Forelimb muscle (tissue), 1 donor: ENCODE measurements around the gene TMEM161A. TPM values are rescaled to one million over a fixed set of nuclear protein-coding genes. Genes with fewer than 3 reads are reported as not detected.
"Not testable (repeated sequence)": the region's sequence is repeated elsewhere in the genome, so short reads cannot be mapped to it uniquely, and the experiment has no call there.

ENCODE experiments used
- DNase-seq: peaks from one replicate; pipeline ENCODE4 v3.0.0-alpha.2; 2013; ENCODE audit warnings: low read depth
- polyA plus RNA-seq: library from polyadenylated mRNA; unstranded; fragments of 120-200 nt; gene quantifications from one replicate; pipeline ENCODE4 v1.2.1, GENCODE V29; 2013; ENCODE audit not compliant: insufficient read length

TMEM161A gene
- polyA plus RNA-seq, 1 donor, result 30.8 TPM

GRCh38 chr19:19122902-19123301 lies 15.4 kb downstream of the TMEM161A start:
- DNase-seq, result no peak

DNA sequence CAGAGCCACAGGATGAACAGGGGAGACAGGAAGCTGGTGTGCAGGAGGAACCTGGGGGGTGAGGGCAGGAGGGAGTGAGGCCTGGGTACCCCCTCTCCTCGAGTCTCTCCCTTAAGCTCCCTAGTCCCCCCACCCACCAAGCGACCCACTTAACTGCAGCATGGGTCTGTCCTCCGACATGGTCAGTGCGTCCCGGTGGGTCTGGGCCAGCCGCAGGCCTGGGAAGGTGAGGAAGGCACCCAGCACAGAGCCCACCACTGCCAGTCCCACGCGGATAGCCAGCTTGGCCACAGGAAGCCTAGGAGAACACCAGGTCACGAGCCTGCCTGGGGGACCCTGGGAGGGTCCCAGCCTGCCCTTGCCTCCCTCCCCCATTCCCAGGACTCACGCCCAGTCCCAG lies 16.9 kb downstream of the TMEM161A start:
- no peak for DNase-seq

DNA sequence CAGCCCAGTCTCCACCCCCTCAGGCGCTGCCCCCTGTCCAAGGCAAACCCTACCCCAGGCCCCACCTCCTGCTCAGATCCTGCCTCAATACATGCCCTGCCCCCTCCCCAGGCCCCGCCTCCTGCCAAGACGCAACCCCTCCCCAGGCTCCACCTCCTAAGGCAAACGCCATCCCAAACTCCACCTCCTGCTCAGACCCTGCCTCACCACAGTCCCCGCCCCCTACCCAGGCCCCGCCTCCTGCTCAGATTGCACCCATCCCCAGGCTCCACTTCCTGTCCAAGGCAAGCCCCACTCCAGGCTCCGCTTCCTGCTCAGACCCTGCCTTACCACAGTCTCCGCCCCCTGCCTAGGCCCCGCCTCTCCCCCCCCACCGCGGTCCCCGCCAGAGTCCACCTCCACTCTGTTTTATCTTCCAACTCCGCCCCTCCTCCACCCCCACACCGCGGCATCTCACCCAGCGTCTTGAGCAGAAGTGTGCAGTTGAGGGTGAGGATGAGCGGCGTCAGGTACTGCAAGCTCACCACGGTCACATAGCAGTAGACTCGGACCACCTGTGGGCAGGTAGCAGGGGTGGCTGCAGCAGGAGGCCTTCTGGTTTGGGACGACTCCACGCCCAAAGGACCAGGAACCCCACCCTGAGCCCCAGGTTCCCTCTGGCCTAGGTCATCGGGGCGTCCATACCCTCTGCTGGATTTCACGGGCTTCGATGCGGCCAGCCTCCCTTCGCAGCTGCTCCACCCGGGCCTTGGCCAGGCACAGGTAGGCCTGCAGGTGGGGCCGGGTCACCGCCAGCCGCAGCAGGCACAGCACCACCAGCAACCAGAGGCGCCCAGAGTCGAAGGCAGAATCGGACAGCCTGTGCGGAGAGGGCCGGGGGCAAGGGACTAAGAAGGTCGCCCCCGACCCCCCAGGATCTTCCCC lies 17.7 kb downstream of the TMEM161A start:
- no peak for DNase-seq

DNA sequence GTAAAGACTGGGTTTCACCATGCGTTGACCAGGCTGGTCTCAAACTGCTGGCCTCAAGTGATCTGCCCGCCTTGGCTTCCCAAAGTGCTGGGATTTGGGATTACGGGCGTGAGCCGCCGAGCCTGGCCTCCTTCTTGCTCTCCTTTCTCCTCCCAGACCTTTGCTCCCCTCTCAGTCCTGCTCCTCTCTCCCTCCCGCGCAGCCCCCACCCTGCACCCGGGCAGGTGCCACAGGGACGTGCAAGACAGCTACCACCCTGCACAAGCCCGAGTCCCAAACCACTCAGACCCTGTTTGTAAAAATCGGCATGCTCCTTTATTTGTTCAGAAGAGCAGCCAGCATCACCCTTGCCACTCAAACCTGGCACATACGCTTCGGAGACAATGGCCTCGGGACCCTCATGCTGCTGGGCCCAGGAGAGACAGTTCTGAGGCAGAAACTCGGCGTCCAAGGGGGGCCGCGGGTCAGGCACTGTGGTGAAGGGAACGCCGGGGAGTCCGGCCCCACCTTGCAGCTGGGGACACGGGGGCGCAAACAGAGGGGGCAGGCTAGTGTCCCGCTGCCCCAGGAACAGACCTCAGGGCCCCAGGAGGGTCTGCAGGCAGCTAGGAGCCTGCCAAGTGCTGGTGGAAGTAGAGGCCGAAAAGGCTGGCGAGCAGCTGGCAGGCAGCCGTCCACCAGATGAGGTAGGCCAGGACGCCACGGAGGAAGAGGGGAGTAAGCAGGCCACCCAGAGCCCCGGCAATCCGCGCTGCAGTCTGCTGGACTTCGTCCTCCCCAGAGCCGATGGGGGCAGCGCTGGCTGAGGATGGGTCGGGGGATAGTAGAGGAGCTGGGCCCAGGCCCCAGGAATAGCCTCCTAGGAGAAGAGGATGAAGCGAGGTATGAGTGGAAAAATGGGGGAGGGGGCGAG lies 18.7 kb downstream of the TMEM161A start:
- DNase-seq, result no peak

GRCh38 chr19:19115954-19116353 lies 22.3 kb downstream of the TMEM161A start:
- DNase-seq, result no peak

GRCh38 chr19:19113040-19113626 lies 25.1 kb downstream of the TMEM161A start:
- DNase-seq, result no peak

DNA sequence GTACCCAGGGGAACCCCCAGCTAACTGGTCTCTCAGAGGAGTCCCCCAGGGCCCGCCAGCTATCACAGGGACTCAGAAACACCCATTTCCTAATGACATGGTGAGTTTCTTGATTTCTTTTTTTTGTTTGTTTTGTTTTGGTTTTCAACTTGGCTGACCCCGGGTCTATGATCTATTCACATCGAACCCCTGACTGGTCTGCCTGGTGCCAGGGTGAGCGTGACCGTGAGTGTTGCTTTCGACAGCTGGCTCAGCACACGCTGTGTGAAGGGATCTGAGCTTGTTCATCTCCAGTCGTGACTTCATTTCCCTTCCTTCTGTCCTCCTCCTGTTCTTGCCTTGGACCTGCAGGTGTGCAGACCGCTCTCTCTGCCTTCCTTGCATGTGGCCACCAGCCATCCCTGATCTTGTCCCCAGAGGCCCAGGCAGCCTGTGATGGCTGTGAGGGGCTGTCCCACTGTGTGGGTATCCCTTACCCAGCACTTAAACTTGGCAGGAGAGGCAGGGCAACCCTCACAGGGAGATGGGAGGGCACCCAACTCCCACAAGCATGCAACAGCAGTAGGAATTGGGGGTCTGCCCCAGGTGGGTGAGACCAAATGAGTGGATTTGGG lies 26.2 kb downstream of the TMEM161A start:
- DNase-seq, result no peak

DNA sequence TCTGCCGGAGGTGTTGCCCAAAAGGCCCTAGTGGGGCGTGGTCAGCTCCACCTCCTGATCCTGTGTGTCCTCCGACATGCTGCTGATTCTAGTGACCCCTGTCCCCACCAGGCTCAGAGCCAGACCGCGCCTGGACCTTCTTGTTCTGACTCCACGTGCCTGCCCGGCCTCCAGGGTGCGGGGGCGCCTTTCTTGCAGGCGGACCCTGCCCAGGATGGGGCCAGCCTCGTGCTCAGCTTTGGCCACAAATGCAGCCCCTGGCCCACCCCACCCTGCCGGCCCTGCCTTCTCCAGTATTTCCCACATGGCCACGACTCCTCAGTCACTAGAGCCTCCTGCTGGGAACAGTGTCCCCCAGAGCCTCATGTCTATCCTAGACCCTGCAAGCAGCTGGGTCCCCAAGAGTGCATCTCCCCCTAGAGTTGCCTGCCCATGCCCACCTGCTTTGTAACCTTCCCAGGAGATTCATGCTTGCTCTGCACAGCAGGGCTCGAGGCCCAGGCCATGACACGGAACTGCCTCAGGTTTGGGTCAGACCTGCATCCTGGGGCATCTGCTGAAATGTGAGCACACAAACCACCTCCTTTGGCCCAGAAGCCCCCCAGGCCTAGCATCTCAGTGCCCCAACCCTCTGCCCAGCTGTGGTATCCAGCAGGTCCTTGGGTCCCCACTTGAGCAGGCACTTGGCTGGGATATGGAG lies 27.0 kb downstream of the TMEM161A start:
- no peak for DNase-seq

- DNase-seq, result no peak
These were observed 27.7 kb downstream of the TMEM161A start for GRCh38 chr19:19110410-19111135.

DNA sequence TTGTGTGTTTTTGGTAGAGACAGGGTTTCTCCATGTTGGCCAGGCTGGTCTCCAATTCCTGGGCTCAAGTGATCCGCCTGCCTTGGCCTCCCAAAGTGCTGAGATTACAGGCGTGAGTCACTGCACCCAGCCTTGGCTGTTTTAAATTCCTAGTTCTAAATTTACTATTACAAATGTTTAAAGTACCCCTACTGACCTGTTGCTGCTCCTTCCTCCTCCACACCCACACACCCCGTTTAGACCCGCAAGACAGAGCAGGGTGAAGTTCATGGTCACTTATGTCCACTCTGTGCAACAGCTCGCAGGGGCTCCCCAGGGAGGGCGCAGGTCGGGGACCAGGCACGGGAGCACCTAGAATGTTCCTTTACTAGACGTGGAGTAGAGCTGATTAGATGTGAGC lies 28.7 kb downstream of the TMEM161A start:
- no peak for DNase-seq

- DNase-seq, result no peak
These were observed 30.6 kb downstream of the TMEM161A start for GRCh38 chr19:19107654-19108053.

DNA sequence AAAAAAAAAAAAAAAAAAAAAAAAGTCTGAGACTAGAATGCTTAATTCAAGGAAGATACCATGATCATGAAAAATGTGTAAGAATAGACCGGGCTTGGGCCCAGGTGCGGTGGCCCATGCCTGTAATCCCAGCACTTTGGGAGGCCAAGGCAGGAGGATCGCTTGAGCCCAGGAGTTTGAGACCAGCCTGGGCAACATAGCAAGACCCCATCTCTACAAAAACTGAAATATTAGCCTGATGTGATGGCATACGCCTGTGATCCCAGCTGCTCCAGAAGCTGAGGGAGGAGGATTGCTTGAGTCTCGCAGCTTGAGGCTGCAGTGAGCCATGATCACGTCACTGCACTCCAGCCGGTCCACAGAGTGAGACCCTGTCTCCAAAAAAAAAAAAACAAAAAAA lies 31.3 kb downstream of the TMEM161A start:
- not testable (repeated sequence) for DNase-seq

DNA sequence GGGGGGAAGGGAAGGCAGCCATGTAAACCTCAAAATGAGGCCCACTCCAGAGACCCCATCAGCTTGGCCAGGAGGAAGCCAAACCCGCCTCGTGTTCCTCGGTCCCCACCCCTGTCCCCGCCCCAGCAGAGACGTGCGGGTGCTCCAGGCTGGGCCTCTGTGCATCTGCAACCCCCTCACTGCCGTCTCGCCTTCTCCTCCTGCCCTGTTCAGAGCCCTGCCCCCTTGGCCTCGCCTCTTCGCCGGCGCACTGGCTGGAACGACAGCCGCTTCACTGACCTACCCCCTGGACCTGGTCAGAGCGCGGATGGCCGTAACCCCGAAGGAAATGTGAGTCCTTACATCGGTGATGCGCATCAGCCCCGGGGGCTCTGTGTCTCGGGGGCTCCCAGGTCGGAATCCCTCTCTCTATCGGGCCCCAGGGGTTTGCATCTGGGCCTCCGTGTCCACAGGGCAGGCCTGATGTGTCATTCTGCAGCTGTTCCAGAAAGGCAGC lies 32.2 kb downstream of the TMEM161A start:
- DNase-seq, result no peak

GRCh38 chr19:19105365-19106055 lies 32.8 kb downstream of the TMEM161A start:
- DNase-seq, result no peak

GRCh38 chr19:19103167-19103566 lies 35.1 kb downstream of the TMEM161A start:
- DNase-seq, result no peak

DNA sequence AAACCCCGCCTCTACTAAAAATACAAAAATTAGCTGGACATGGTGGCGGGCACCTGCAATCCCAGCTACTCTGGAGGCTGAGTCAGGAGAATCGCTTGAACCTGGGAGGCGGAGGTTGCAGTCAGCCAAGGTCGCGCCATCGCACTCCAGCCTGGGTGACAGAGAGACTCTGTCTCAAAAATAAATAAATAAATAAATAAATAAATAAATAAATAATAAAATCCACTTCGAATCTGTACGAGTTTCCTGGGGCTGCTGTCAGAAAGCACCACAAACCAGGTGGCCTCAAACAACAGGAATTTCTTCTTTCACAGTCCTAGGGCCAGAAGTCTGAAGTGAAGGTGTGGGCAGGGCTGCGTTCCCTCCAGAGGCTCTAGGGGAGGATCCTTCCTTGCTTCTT lies 35.7 kb downstream of the TMEM161A start:
- DNase-seq, result not testable (repeated sequence)

DNA sequence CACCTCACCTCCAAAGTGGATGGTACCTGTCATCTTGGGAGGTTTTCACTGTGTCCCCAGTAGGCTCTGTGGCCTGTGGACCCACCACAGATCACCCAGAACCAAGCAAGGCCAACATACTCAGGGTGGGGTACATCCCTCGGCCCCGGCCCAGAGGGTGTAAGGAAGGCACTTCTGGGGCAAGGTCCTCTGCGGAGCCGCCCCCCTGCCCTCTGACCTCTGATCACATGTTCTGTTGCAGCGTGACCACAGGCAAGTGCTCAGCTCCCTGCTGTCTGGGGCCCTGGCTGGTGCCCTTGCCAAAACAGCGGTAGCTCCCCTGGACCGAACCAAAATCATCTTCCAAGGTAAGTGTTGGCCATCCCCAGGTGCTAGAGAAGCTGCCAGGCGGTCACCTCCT lies 36.7 kb downstream of the TMEM161A start:
- DNase-seq, result no peak

DNA sequence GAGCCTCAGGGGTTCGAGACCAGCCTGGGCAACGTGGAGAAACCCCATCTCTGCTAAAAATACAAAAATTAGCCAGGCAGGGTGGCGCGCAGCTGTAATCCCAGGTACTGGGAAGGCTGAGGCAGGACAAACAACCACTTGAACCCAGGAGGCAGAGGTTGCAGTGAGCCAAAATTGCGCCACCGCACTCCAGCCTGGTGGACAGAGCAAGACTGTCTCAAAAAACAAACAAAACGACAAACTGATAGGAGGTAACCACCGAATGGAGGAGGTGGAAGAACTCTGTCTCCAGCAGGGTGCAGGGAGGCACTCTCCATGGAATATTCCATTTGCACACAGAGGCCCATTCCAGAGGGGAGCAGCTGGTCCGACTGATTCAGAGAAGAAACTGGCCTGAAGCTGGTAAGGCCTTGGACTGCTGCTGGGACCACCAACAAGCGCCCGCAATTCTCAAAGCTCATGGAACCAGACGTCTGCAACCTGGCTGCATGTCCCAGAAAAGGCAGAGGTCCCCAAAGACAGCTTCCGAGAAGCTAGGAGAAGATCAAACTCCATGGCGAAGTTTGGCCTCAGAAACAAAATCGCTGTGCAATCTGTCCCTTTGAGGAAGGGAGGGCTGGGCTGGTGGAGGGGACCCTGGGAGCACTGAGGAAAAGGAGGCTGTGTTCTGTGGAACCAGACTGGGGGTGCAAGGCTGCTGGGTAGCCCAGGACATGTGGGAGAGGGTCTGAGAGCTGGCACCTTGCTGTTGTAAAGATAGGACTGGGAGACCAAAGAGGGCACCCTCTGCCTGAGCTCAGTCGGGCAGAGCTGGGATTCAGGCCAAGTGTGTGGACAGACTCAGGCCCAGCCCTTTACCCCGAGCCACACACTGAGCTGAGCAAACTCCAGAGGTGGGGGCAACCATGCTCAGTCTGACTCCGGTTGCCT lies 39.3 kb downstream of the TMEM161A start:
- DNase-seq, result no peak
